Epidermal melanocyte (primary cell): ENCODE data around the gene RAD23B.

Source experiments
- DNase-seq: peaks from one replicate; pipeline ENCODE4 v3.0.0; 2011; ENCODE audit warnings: low spot score; ENCODE audit not compliant: insufficient read length

RAD23B gene

GRCh38 chr9:107373809-107374208 is 90.7 kb downstream of the RAD23B start:
- DNase-seq = no peak

- no peak for DNase-seq
Measured at GRCh38 chr9:107375001-107375400, 91.9 kb downstream of the RAD23B start.

- DNase-seq = no peak
Measured at GRCh38 chr9:107375651-107376369, 92.7 kb downstream of the RAD23B start.

GRCh38 chr9:107378006-107378405 is 94.9 kb downstream of the RAD23B start:
- DNase-seq = no peak
